ENCODE results near the gene CCR1.

Gene CCR1

DNA sequence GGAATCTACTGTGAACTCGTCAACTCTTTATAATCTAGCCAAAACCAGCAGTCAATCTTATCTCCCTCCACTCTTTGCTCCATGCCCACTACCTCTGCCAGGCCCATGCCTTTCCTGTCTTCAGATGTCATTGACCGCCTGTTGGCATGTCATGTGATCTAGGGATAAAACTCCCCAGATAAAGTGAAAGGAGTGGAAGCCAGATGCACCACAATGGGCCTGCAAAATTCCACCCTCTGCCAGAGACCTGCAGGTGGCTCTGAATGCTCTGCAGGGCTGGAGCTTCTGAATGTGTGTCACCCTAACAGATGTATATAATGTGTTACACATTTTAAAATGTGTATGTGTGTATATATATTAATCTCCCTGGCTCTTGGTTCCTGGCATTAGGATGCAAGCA is 31.8 kb upstream of the CCR1 start:
- Histone ChIP-seq H3K36me3 (ENCODE audit: low read depth) (no peaks in the 10 kb centered on the region), H3K4me3 (ENCODE audit: severe bottlenecking) (no peak overlapping the region), H3K27ac (ENCODE audit: poor library complexity, severe bottlenecking) (no peak overlapping the region), H3K27me3 (ENCODE audit: insufficient read depth, poor library complexity, severe bottlenecking) (no peaks in the 10 kb centered on the region), H3K9me3 (ENCODE audit: severe bottlenecking) (no peaks in the 10 kb centered on the region), H3K4me1 (ENCODE audit: insufficient read depth, poor library complexity, severe bottlenecking) (no peaks in the 10 kb centered on the region)
- no peak for ATAC-seq (ENCODE audit: low read depth)
- no peak for DNase-seq (ENCODE audit: low spot score)
- TF ChIP-seq, protein P1, sequence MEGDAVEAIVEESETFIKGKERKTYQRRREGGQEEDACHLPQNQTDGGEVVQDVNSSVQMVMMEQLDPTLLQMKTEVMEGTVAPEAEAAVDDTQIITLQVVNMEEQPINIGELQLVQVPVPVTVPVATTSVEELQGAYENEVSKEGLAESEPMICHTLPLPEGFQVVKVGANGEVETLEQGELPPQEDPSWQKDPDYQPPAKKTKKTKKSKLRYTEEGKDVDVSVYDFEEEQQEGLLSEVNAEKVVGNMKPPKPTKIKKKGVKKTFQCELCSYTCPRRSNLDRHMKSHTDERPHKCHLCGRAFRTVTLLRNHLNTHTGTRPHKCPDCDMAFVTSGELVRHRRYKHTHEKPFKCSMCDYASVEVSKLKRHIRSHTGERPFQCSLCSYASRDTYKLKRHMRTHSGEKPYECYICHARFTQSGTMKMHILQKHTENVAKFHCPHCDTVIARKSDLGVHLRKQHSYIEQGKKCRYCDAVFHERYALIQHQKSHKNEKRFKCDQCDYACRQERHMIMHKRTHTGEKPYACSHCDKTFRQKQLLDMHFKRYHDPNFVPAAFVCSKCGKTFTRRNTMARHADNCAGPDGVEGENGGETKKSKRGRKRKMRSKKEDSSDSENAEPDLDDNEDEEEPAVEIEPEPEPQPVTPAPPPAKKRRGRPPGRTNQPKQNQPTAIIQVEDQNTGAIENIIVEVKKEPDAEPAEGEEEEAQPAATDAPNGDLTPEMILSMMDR (IDR thresholded peaks at IDR 0.05; ENCODE audit: poor library complexity, severe bottlenecking), result no peak

GRCh38 chr3:46239301-46239938 is 31.3 kb upstream of the CCR1 start:
- TF ChIP-seq, protein P1 (IDR thresholded peaks at IDR 0.05; ENCODE audit: poor library complexity, severe bottlenecking), result no peak
- H3K27ac ChIP-seq (ENCODE audit: poor library complexity, severe bottlenecking), result no peak overlapping the region
- H3K4me3 ChIP-seq (ENCODE audit: severe bottlenecking), result no peak overlapping the region

DNA sequence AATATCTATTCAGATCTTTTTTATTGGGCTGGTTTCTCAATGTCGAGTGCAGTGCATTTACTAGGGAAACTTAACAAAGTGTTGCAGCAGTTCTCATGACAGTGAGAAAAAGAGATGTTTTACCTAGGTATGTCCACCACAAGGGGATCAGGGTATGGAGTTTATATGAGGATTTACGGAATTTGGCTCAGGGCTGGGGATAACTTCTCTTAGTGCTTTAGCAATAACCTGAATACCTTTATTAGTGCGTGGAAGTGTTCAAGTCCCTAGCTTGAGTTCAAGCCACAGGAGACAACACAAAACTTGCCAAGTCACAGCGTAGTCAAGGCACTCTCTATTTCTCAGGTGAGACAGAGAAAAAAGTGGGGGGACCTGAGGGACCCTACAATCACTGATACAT is 30.3 kb upstream of the CCR1 start:
- H3K9me3 ChIP-seq (ENCODE audit: severe bottlenecking), result no peaks in the 10 kb centered on the region
- H3K27me3 ChIP-seq (ENCODE audit: insufficient read depth, poor library complexity, severe bottlenecking), result no peaks in the 10 kb centered on the region
- TF ChIP-seq, protein P1 (IDR thresholded peaks at IDR 0.05; ENCODE audit: poor library complexity, severe bottlenecking), result no peak
- H3K27ac ChIP-seq (ENCODE audit: poor library complexity, severe bottlenecking), result no peak overlapping the region
- ATAC-seq (ENCODE audit: low read depth), result no peak
- H3K4me3 ChIP-seq (ENCODE audit: severe bottlenecking), result no peak overlapping the region
- DNase-seq (ENCODE audit: low spot score), result no peak
- no peaks in the 10 kb centered on the region for H3K4me1 ChIP-seq (ENCODE audit: insufficient read depth, poor library complexity, severe bottlenecking)
- no peaks in the 10 kb centered on the region for H3K36me3 ChIP-seq (ENCODE audit: low read depth)

More at GRCh38 chr3:46239301-46239938, 31.3 kb upstream of the CCR1 start:
- Histone ChIP-seq H3K36me3 (ENCODE audit: low read depth) (no peaks in the 10 kb centered on the region), H3K27me3 (ENCODE audit: insufficient read depth, poor library complexity, severe bottlenecking) (no peaks in the 10 kb centered on the region), H3K9me3 (ENCODE audit: severe bottlenecking) (no peaks in the 10 kb centered on the region), H3K4me1 (ENCODE audit: insufficient read depth, poor library complexity, severe bottlenecking) (no peaks in the 10 kb centered on the region)
- DNase-seq (ENCODE audit: low spot score) (no peak), ATAC-seq (ENCODE audit: low read depth) (peak; percentile 58; the same call in 2 of the 3 replicates)

DNA sequence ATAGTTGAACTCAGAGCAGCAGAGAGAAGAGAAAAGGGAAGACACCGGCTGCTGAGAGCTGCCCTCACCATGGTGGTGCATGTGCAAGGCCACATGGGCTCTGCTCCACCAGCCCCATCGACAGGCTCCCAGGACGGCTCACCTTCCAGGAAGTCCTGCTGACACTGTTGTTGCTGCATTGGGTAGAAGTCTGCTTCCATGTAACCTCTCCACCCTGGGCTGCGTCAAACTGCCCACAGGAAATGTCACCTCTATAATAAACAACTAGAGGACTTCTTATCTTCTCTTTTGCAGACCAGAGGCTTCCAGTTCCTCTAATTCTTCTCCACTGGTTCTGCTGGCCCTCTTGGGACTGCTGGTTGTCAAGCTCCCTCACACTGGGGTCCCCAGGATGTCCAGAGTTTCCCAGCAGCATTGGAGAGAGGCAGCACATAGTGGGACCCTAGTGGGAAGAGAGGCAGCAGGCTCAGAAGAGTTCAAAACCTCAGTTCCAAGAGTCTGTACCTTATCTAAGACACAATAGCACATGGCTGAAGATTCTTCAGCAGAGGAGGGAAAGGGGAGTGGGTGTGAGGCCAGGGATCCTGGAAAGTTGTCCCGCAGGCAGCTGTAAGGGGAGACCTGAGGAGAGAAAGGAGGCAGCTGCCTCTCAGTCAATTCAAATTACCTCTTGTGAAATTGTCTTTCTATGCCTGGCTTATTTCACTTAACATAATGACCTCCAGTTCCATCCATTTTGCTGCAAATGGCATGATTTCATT is 28.4 kb upstream of the CCR1 start:
- no peaks in the 10 kb centered on the region for H3K9me3 ChIP-seq (ENCODE audit: severe bottlenecking)
- DNase-seq (ENCODE audit: low spot score), result no peak
- peaks cover 7% of the 10 kb centered on the region for H3K27me3 ChIP-seq (ENCODE audit: insufficient read depth, poor library complexity, severe bottlenecking)
- no peak overlapping the region for H3K27ac ChIP-seq (ENCODE audit: poor library complexity, severe bottlenecking)
- TF ChIP-seq, protein P1 (IDR thresholded peaks at IDR 0.05; ENCODE audit: poor library complexity, severe bottlenecking), result no peak
- no peaks in the 10 kb centered on the region for H3K36me3 ChIP-seq (ENCODE audit: low read depth)
- no peak for ATAC-seq (ENCODE audit: low read depth)
- H3K4me3 ChIP-seq (ENCODE audit: severe bottlenecking), result no peak overlapping the region
- H3K4me1 ChIP-seq (ENCODE audit: insufficient read depth, poor library complexity, severe bottlenecking), result no peaks in the 10 kb centered on the region

- no peaks in the 10 kb centered on the region for H3K9me3 ChIP-seq (ENCODE audit: severe bottlenecking)
- TF ChIP-seq, protein P1 (IDR thresholded peaks at IDR 0.05; ENCODE audit: poor library complexity, severe bottlenecking), result no peak
- H3K27me3 ChIP-seq (ENCODE audit: insufficient read depth, poor library complexity, severe bottlenecking), result peaks cover 16% of the 10 kb centered on the region
- no peaks in the 10 kb centered on the region for H3K4me1 ChIP-seq (ENCODE audit: insufficient read depth, poor library complexity, severe bottlenecking)
- H3K4me3 ChIP-seq (ENCODE audit: severe bottlenecking), result no peak overlapping the region
- ATAC-seq (ENCODE audit: low read depth) (no peak), DNase-seq (ENCODE audit: low spot score) (no peak)
- H3K27ac ChIP-seq (ENCODE audit: poor library complexity, severe bottlenecking), result no peak overlapping the region
- no peaks in the 10 kb centered on the region for H3K36me3 ChIP-seq (ENCODE audit: low read depth)
Measured at GRCh38 chr3:46235425-46235824, 27.3 kb upstream of the CCR1 start.

Measured in RWPE2 (cell line).